GM21529 (cell line): ENCODE measurements around the gene MRPS18B.
"Not testable (repeated sequence)": the region's sequence is repeated elsewhere in the genome, so short reads cannot be mapped to it uniquely, and the experiment has no call there.

ENCODE experiments used
- ATAC-seq: cut with Tn5 transposase; IDR thresholded peaks from one replicate; pipeline ENCODE4 v1.9.1; 2021; ENCODE audit not compliant: unreplicated experiment

The MRPS18B gene

GRCh38 chr6:30635834-30636233 is 18.2 kb downstream of the MRPS18B start:
- no peak for ATAC-seq

- no peak for ATAC-seq
These were observed 22.8 kb downstream of the MRPS18B start for GRCh38 chr6:30640481-30640880.

DNA sequence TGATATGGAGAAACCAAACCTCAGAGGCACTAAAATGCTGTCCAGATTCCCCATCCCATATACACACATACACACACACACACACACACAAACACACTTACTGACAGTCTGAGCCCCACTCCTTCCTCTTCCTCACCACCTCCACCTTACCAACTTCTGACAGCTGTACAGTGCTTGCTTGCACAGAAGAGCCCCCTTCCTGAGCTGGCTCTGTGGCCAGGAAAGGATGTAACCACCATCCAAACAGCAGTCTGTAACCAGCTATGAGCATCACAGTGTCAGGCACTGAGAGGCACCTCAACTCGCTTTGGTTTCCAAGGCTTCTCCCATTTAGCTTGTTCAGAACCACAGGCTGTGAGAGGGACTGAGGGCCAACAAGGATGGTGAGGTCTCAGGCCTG is 23.4 kb downstream of the MRPS18B start:
- ATAC-seq: no peak

- no peak for ATAC-seq
These were observed 26.0 kb downstream of the MRPS18B start for GRCh38 chr6:30643656-30644055.

DNA sequence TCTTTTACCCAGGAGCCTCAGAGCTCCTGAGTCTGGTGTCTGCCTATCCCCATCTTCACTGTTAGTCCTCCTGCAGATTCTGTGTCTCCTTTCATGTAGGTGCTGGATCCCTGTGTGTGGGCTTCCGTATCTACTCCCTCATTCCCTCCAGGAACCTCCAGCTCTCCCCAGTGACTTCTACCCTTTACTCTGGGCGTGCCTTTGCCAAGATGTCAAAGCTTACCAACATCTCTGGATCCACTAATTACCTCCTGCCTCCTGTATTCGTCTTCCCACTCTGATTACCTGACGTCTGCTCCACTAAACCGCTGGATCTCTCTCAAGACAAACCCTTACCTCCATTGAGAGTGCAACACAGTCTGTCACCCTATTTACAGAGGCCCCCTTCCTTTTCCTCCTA is 27.1 kb downstream of the MRPS18B start:
- no peak for ATAC-seq

DNA sequence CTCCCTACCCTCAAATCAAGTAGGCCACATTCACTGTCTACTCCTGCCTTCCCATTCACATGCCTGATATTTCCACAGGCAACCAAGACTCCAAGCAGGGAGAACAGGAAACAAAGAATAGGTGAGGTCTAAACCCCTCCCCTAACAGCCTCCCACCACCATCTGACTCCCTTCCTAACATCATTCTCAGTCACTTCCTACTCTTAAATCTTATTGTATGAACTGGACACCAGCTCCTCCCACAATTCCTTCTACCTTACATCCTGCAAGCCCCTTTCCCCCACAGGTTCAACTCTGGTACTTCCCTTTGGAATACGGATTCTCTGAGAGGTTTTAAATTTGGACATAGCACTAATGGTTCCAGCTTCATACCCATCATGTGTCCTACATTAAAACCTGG is 28.3 kb downstream of the MRPS18B start:
- no peak for ATAC-seq

DNA sequence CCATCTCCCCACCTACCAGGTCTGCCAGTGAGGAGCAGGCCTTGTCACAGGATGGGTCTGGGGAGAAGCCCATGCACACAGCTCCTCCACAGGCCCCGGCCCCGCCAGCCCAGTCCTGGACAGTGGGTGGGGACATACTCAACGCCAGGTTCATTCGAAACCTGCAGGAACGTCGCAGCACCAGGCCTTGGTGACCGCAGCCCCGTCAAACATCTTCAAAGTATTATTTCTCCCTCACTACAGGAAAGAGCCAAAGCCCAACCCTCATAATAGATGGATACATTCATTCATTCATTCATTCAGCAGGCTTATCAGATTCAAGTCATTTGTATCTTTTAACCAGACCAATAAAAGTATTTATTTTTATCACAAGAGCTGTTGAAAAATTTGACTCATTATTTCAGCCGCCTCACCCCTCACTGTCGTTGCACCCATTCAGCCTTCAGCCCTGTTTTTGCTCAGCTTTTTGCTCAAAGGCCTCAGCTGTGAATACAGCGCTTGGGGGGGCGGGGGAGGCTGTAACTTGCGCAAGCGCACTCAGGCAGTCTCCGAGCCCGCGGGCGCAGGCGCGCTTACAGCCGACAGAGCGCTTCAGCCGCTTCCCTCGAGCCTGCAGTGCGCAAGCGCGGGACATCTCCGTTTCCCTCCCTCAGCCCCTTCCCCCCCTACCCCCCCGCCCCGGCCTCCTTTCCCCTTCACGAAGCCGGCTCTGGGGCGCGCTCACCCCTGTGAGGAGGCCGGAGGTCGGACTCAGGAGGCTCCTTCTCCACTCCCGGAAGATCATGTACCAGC is 29.0 kb downstream of the MRPS18B start, which contains the start of gene C6orf136:
TSS of gene C6orf136 (plus strand) at position 684 of the 792 bp plus-strand sequence. CDS start at position 783, 99 bp downstream.
- peak; percentile 59 for ATAC-seq

DNA sequence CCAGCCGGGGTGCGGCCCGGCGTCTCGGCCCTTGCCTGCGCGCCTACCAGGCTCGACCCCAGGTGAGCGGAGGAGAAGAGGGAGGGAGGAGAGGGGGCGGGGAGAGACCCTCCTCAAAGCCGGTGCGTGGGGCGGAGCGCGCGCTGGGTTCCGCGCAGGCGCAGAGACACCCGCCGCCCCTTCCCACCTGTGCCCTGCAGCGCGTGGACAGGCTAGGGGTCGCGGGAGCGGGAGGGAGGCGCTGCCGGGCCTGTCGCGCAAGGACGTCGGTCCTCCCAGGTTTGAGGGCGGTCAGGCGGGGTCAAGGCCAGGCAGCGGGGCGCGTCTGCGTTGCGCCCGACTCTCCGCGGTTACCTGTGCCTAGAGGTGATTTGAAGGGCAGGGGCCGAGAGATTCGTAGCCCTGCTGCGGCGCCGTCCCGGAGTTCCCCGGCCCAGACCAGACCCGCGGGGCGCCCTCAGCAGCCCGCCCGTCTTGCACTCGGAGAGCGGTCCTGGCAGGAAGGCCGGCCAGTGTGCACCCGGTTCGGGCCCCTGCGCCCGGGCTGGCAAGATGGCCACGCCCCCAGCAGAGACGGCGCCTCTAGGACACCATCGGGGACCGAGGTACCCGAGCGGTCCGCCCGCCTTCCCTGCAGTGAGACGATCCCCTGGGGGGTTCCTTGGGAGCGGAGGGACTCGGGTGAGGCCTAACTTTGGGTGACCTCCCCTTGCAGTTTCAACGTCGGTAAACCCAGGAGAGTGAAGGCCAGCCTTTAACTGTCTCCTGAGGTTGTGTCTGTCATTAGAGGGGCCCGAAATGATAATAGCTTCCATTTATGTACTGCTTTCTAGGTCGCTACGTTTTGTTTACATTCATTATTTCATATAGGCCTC is 29.8 kb downstream of the MRPS18B start:
- peak; percentile 63 for ATAC-seq

GRCh38 chr6:30651143-30651542 is 33.5 kb downstream of the MRPS18B start:
- ATAC-seq: no peak

- ATAC-seq: no peak
These were observed 37.4 kb downstream of the MRPS18B start for GRCh38 chr6:30654798-30655742.

- no peak for ATAC-seq
These were observed 38.1 kb downstream of the MRPS18B start for GRCh38 chr6:30655743-30656094.

DNA sequence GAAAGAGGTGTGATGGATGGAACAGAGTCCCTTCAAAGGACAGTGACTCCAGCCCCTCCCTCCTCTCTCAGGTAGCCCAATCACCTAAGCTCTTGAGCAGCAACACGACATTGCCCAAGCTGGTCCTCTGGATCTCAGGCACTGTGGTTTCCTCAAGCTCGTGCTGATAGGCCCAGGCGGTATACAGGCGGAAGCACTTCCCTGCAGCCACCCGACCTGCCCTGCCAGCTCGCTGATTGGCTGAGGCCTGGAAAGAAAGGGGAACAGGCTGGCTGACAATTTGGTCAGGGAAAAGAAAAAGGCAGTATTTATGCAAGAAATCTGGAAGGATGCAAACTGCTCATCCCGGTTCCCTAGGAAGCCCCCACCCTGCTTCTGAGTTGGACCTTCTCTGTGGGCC is 38.9 kb downstream of the MRPS18B start:
- ATAC-seq: no peak

- ATAC-seq: no peak
These were observed 39.8 kb downstream of the MRPS18B start for GRCh38 chr6:30657454-30657853.

DNA sequence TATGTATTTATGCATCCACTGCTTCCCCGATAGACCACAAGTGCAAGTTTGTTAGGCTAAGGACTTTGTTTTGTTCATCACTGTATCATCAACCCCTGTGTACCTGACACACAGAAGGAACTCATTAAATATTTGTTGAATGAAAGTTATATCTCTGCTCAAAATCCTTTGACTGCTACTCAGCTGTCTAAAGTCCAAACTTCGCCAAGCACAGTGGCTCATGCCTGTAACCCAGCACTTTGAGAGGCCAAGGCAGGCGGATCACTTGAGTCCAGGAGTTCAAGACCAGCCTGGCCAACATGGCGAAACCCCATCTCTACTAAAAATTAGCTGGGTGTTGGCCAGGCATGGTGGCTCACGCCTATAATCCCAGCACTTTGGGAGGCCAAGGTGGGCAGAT is 40.3 kb downstream of the MRPS18B start:
- not testable (repeated sequence) for ATAC-seq

DNA sequence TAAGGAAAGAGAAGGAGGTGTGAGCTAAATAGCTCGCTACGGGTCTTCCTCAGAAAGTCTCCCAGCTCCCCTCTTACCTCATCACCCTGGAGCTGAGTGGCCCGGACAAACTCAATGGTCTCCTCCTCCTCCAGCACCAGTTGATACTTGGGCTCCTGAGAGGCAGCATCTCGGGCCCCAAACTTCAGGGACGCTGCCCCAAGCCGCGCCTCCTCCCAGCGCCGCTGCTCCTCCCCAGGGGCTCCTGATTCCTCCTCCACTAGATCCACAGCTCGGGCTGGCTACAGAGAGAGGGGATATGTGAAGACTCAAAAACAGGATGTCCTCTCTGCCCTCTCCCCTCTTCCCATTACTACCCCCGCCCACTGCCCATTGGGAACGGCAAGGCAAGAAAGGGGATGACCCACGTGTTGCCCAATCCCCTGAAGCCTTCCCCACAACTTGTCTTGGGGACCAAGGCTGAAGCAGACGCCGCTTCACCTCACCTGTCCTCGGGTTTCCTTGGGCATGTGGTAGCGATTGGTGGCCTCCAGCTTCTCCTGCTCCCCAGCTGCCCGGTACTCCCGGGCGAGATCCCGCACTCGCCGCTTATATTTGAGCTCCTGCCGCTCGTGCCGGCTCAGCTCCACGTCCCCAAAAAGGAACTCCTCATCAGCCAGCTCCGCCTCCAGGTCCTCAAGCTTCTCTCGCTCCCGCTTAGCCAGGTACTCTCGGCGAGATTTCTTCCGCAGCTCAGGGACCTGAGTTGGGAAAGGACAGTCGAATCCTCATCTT is 47.5 kb downstream of the MRPS18B start:
- no peak for ATAC-seq

- ATAC-seq: not testable (repeated sequence)
These were observed 48.7 kb downstream of the MRPS18B start for GRCh38 chr6:30666300-30666699.

DNA sequence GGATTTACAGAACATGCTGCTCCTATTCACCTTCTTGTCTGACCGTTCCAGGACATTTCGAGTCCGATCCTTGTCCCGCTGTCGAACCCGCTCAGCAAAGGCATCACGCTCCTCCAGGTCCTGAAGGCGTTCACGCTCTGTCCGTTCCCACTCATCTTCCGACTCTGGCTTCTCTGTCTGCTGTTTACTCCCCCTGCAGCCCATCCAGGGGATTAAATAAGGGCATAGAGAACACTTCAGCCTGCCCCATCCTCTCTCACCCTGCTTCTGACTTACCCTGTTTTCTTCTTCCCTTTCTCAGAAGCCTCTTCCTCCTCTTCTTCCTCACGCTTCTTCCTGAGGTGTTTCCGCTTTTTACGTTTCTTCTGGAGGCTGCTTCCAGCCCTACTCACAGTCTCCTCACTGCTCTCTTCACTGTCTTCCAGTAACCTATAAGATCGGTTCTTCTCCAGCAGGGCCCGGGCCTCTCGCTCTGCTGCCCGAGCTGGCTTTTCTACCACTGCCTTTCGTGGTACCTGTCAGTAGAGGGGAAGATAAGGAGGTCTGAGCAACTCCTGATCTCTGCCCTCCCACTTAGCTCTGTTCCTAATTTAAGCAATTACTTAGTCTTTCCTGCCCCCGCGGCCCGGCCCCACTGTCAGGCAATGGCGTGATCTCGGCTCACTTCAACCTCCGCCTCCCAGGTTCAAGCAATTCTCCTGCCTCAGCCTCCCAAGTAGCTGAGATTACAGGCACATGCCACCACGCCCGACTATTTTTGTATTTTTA is 53.3 kb downstream of the MRPS18B start:
- no peak for ATAC-seq

DNA sequence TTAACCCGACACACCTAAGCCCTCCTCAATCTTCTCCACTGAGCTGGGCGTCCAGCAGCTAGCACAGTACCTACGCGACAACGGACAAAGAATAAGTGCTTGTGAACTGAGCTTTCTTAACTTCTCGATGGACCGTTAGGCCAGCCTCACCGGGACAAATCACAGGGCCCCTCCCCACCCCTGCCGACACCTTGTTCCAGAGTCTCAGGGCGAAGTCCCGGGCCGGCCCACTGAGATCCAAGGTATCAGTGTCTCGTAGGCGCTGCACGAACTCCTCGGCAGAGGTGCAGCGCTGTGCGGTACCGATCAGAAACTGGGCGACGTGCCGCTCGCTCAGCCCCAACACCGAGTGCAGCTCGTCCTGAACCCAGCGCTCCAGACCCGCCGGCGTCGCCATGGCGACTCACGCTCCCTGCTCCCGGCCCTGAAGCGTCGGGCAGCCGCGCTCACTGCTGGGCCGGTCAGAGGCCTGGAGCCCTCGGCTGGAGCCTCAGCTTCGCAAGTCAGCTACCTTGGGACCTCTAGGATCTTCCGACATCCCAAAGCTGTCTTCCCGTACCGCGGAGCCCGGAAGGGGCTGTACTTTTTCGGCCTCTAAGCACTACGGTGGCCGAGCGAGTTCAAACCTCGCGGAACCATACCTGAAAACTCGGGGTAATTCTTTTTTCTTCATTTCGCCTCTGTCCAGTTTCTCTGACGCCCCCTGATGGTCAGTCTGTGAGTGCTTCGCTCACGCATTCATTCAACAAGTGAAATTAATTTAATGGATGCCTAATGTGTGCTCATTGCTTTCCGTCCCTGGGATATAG is 55.0 kb downstream of the MRPS18B start, which contains the start of gene DHX16:
TSS of gene DHX16 (minus strand) at position 562 of the 809 bp plus-strand sequence. CDS start at position 397, 165 bp downstream.
- peak; percentile 75 for ATAC-seq
